Stomach (tissue), 4 donors: ENCODE measurements around the gene USP40.
A peak's percentile ranks its signal among the peaks of the same experiment; 100 is the strongest.

ENCODE experiments used
- EP300 ChIP-seq: sonication (generic); formaldehyde crosslinking; IDR thresholded peaks from one replicate; pipeline ENCODE4 v1.6.1; 2017; ENCODE audit warnings: antibody characterized with exemption
- POLR2A ChIP-seq, 4 donors: fragments of 450-650 bp; IDR thresholded peaks; one replicate each; pipeline ENCODE4 v1.6.1; 2016; ENCODE audit warnings: antibody characterized with exemption in 4 of 4, control low read depth in 2 of 4, mild to moderate bottlenecking in 1 of 4, moderate library complexity in 1 of 4
- POLR2AphosphoS5 ChIP-seq, 3 donors: sonication (generic); formaldehyde crosslinking; IDR thresholded peaks; one replicate each; pipeline ENCODE4 v1.6.1; 2016; ENCODE audit warnings: antibody characterized with exemption in 3 of 3
- TF ChIP-seq, protein P1 (sequence below), 7 experiments: fragments of 450-650 bp in 4 of 7; fragments of 200-600 bp in 3 of 7; sonication (generic) in 3 of 7; IDR thresholded peaks; one replicate each; pipeline ENCODE4 v1.5.1; 2016 to 2019; ENCODE audit warnings: antibody characterized with exemption in 7 of 7, control low read depth in 2 of 7, mild to moderate bottlenecking in 1 of 7

- TF ChIP-seq POLR2A (IDR thresholded peaks at IDR 0.05) (no peak), POLR2AphosphoS5 (IDR thresholded peaks at IDR 0.05) (peak in 2 of 3 donors; percentile 69 to 79), EP300 (no peak)
- TF ChIP-seq, protein P1, sequence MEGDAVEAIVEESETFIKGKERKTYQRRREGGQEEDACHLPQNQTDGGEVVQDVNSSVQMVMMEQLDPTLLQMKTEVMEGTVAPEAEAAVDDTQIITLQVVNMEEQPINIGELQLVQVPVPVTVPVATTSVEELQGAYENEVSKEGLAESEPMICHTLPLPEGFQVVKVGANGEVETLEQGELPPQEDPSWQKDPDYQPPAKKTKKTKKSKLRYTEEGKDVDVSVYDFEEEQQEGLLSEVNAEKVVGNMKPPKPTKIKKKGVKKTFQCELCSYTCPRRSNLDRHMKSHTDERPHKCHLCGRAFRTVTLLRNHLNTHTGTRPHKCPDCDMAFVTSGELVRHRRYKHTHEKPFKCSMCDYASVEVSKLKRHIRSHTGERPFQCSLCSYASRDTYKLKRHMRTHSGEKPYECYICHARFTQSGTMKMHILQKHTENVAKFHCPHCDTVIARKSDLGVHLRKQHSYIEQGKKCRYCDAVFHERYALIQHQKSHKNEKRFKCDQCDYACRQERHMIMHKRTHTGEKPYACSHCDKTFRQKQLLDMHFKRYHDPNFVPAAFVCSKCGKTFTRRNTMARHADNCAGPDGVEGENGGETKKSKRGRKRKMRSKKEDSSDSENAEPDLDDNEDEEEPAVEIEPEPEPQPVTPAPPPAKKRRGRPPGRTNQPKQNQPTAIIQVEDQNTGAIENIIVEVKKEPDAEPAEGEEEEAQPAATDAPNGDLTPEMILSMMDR (IDR thresholded peaks at IDR 0.05) = peak in 4 of 7 experiments; percentile 20 to 50 (median 44)
Measured at GRCh38 chr2:233480490-233481202, 85.9 kb downstream of the USP40 start.
